ENCODE results near the gene NFAT5.
"Not testable (repeated sequence)": the region's sequence is repeated elsewhere in the genome, so short reads cannot be mapped to it uniquely, and the experiment has no call there.

The NFAT5 gene

GRCh38 chr16:69554495-69554894 lies 11.3 kb upstream of the NFAT5 start:
- no peak overlapping the region for H3K27ac ChIP-seq
- no peaks in the 10 kb centered on the region for H3K4me1 ChIP-seq
- no peaks in the 10 kb centered on the region for H3K9me3 ChIP-seq (ENCODE audit: control insufficient read depth, low read length)
- no peak overlapping the region for H3K4me2 ChIP-seq (ENCODE audit: low read length)
- no peak overlapping the region for H2AFZ ChIP-seq
- H3K27me3 ChIP-seq (ENCODE audit: control insufficient read depth, insufficient read depth, low read length), result no peaks in the 10 kb centered on the region
- TF ChIP-seq CTCF (IDR thresholded peaks at IDR 0.05), result no peak
- H3K79me2 ChIP-seq, result no peaks in the 10 kb centered on the region
- H3K4me3 ChIP-seq (ENCODE audit: low read depth, low read length), result no peak overlapping the region
- no peaks in the 10 kb centered on the region for H3K36me3 ChIP-seq (ENCODE audit: control insufficient read depth, insufficient read depth, low read length)
- H3K9ac ChIP-seq, result no peak overlapping the region

GRCh38 chr16:69555437-69555836 lies 10.3 kb upstream of the NFAT5 start:
- H3K9ac ChIP-seq, result no peak overlapping the region
- no peak for TF ChIP-seq CTCF (IDR thresholded peaks at IDR 0.05)
- H3K4me3 ChIP-seq (ENCODE audit: low read depth, low read length), result no peak overlapping the region
- no peak overlapping the region for H3K27ac ChIP-seq
- H3K27me3 ChIP-seq (ENCODE audit: control insufficient read depth, insufficient read depth, low read length), result no peaks in the 10 kb centered on the region
- no peaks in the 10 kb centered on the region for H3K36me3 ChIP-seq (ENCODE audit: control insufficient read depth, insufficient read depth, low read length)
- H2AFZ ChIP-seq, result no peak overlapping the region
- no peak overlapping the region for H3K4me2 ChIP-seq (ENCODE audit: low read length)
- no peaks in the 10 kb centered on the region for H3K9me3 ChIP-seq (ENCODE audit: control insufficient read depth, low read length)
- no peaks in the 10 kb centered on the region for H3K79me2 ChIP-seq
- no peaks in the 10 kb centered on the region for H3K4me1 ChIP-seq

GRCh38 chr16:69555867-69556266 lies 9.9 kb upstream of the NFAT5 start:
- no peak overlapping the region for H2AFZ ChIP-seq
- no peaks in the 10 kb centered on the region for H3K4me1 ChIP-seq
- H3K27ac ChIP-seq, result no peak overlapping the region

GRCh38 chr16:69559164-69559563 lies 6.6 kb upstream of the NFAT5 start:
- Histone ChIP-seq H3K4me3 (ENCODE audit: low read depth, low read length) (no peak overlapping the region), H3K4me2 (ENCODE audit: low read length) (no peak overlapping the region), H3K27me3 (ENCODE audit: control insufficient read depth, insufficient read depth, low read length) (no peaks in the 10 kb centered on the region), H3K79me2 (no peaks in the 10 kb centered on the region), H2AFZ (no peak overlapping the region), H3K9me3 (ENCODE audit: control insufficient read depth, low read length) (no peaks in the 10 kb centered on the region), H3K27ac (no peak overlapping the region), H3K4me1 (peaks cover 4% of the 10 kb centered on the region), H3K9ac (no peak overlapping the region), H3K36me3 (ENCODE audit: control insufficient read depth, insufficient read depth, low read length) (no peaks in the 10 kb centered on the region)
- no peak for TF ChIP-seq CTCF (IDR thresholded peaks at IDR 0.05)

More at GRCh38 chr16:69555867-69556266, 9.9 kb upstream of the NFAT5 start:
- Histone ChIP-seq H3K9ac (no peak overlapping the region), H3K27me3 (ENCODE audit: control insufficient read depth, insufficient read depth, low read length) (no peaks in the 10 kb centered on the region), H3K79me2 (no peaks in the 10 kb centered on the region), H3K4me2 (ENCODE audit: low read length) (no peak overlapping the region), H3K9me3 (ENCODE audit: control insufficient read depth, low read length) (no peaks in the 10 kb centered on the region), H3K4me3 (ENCODE audit: low read depth, low read length) (no peak overlapping the region), H3K36me3 (ENCODE audit: control insufficient read depth, insufficient read depth, low read length) (no peaks in the 10 kb centered on the region)
- TF ChIP-seq CTCF (IDR thresholded peaks at IDR 0.05), result no peak

- H3K9me3 ChIP-seq (ENCODE audit: control insufficient read depth, low read length); H3K36me3 ChIP-seq (ENCODE audit: control insufficient read depth, insufficient read depth, low read length); H3K27me3 ChIP-seq (ENCODE audit: control insufficient read depth, insufficient read depth, low read length); H3K79me2 ChIP-seq; H3K27ac ChIP-seq; H3K4me1 ChIP-seq; H2AFZ ChIP-seq; H3K9ac ChIP-seq; H3K4me3 ChIP-seq (ENCODE audit: low read depth, low read length); H3K4me2 ChIP-seq (ENCODE audit: low read length): not testable (repeated sequence)
Observed at GRCh38 chr16:69561367-69561766, 4.4 kb upstream of the NFAT5 start.
